ENCODE data around the gene MAD1L1. TPM values are rescaled to one million over a fixed set of nuclear protein-coding genes. Genes with fewer than 3 reads are reported as not detected.
A peak's percentile ranks its signal among the peaks of the same experiment; 100 is the strongest.
"Not testable (repeated sequence)": the region's sequence is repeated elsewhere in the genome, so short reads cannot be mapped to it uniquely, and the experiment has no call there.

Gene MAD1L1
- total RNA-seq, 2 donors from 2014 or later, result 39.5 to 79.4 TPM

- Mint-ChIP-seq H3K4me1 (ENCODE audit: low read depth in 2 of 2) (peaks cover 0 to 8% of the 10 kb centered on the region in 2 donors), H3K4me3 (no peak overlapping the region), H3K27ac (no peak overlapping the region), H3K36me3 (peaks cover 4% of the 10 kb centered on the region), H3K27me3 (peaks cover 0 to 10% of the 10 kb centered on the region in 2 donors), H3K9me3 (no peaks in the 10 kb centered on the region)
- ATAC-seq (peak in 1 of 2 donors; percentile 12), DNase-seq (ENCODE audit: low spot score) (no peak)
These were observed 252.9 kb downstream of the MAD1L1 start for GRCh38 chr7:1979591-1980560.

DNA sequence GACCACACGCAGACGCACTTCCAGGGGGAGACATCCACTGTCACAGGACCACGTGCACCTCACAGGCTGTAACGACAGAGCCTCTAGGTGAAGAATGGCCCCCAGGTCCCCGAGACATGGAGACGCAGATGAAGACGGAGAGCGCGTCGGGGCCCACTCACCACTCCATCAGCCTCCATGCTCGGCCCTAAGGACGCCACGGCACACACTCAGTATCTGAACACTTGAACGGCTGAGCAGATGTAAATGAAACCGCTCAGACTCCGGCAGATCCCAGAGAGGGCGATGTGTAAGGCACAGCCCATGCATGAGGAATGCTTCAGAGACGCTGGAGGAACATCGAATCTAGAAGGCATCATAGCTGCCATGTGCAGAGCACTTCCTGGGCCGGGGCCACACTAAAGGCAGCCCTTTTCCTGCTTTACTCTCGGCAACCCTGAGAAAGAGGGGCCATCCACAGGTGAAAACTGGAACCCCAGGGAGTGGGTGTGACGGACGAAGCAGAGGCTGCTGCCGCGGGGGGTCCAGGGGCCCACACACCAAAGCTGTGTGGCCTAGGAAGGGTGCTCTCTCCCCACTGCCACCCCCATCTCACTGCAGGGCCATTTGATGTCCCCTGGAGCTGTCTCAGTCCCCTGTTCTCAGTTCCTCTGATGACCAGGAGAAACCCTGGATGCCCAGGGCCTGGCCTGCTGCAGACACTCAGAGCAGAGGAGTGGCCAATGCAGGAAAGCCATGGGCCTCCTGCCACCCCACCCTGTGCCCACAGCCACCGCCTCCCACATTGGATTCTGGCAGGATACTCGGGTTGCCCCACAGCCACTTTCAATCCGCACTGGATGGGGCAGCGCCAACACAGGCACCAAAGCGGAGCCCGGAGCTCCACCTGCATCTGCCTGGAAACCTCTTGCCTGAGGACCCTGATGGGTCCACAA lies 253.8 kb downstream of the MAD1L1 start:
- Mint-ChIP-seq H3K4me3 (no peak overlapping the region), H3K36me3 (peaks cover 9% of the 10 kb centered on the region), H3K4me1 (ENCODE audit: low read depth in 2 of 2) (peaks cover 0 to 12% of the 10 kb centered on the region in 2 donors), H3K27ac (no peak overlapping the region), H3K9me3 (no peaks in the 10 kb centered on the region), H3K27me3 (peaks cover 0 to 17% of the 10 kb centered on the region in 2 donors)
- ATAC-seq (no peak), DNase-seq (ENCODE audit: low spot score) (no peak)

DNA sequence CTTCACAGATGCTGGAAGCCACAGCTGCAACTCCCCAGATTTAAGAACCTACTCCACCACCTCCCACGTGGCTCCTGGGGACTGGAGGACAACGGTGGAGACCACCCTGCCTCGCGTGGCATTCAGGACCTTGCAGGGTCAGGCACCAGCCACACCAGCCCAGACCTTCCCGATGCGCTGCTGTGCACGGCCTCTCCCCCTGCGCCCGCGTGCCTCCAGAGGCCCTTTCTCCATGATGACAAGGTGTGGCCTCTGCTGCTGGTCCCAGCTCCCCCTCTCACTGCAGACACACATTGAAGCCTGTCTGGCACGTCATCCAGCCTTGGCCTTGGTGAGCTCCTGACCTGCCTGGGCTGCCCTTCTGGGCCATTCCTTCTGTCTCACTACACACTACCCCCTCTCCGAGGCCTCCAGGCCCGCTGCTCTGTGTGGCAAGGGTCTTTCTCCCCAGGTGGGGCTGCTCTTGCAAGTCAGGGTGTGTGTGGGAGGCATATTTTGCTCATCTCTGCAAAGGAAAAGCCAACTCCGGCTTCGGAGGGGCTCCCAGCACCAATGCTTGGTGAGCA lies 254.8 kb downstream of the MAD1L1 start:
- H3K27ac Mint-ChIP-seq, result no peak overlapping the region
- H3K4me1 Mint-ChIP-seq (ENCODE audit: low read depth in 2 of 2), result peaks cover 1 to 16% of the 10 kb centered on the region in 2 donors
- H3K9me3 Mint-ChIP-seq, result no peaks in the 10 kb centered on the region
- no peak overlapping the region for H3K4me3 Mint-ChIP-seq
- DNase-seq (ENCODE audit: low spot score) (no peak), ATAC-seq (no peak)
- H3K36me3 Mint-ChIP-seq, result peaks cover 10% of the 10 kb centered on the region
- H3K27me3 Mint-ChIP-seq, result peaks cover 0 to 20% of the 10 kb centered on the region in 2 donors

DNA sequence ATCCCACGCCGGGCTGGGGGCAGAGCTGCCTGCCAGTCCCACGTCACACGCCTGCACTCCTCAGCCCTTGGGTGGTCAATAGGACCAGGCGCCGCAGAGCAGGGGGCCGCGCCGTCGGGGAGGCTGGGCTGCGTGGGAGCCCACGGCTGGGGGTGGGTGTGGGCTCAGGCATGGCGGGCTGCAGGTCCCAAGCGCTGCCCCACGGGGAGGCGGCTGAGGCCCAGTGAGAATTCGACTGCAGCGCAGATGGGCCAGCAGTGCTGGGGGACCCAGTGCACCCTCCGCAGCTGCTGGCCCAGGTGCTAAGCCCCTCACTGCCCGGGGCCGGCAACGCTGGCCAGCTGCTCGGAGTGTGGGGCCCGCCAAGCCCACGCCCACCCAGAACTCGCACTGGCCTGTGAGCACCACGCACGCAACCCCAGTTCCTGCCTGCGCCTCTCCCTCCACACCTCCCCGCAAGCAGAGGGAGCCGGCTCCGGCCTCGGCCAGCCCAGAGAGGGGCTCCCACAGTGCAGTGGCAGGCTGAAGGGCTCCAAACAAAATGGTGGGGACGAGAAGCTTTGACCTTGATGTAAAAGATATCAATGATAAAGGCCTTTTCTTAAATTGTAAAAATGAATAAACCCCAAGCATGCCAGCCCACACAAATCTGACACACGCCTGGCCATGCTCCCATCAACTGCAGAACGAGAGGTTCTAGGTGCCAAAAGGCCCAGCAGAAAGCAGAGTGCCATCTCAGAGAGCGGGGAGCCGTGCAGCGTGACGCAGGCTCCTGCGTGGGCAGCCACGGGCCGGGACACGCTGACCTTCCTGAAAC lies 255.5 kb downstream of the MAD1L1 start:
- Mint-ChIP-seq H3K9me3 (no peaks in the 10 kb centered on the region), H3K27ac (no peak overlapping the region), H3K4me3 (no peak overlapping the region), H3K4me1 (ENCODE audit: low read depth in 2 of 2) (peaks cover 8 to 21% of the 10 kb centered on the region in 2 donors), H3K36me3 (peaks cover 15% of the 10 kb centered on the region), H3K27me3 (peaks cover 0 to 20% of the 10 kb centered on the region in 2 donors)
- DNase-seq (ENCODE audit: low spot score) (no peak), ATAC-seq (no peak)

DNA sequence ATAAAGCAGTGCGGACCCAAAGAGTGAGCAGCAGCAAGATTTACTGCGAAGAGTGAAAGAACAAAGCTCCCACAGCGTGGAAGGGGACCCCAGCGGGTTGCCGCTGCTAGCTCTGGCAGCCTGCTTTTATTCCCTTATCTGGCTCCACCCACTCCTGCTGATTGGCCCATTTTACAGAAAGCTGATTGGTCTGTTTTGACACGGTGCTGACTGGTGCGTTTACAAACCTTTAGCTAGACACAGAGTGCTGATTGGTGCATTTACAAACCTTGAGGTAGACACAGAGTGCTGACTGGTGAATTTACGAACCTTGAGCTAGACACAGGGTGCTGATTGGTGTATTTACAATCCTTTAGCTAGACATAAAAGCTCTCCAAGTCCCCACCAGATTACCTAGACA lies 256.2 kb downstream of the MAD1L1 start:
- not testable (repeated sequence) for H3K4me3 Mint-ChIP-seq; H3K9me3 Mint-ChIP-seq; H3K27ac Mint-ChIP-seq; DNase-seq (ENCODE audit: low spot score); ATAC-seq
- Mint-ChIP-seq H3K27me3 (peaks cover 0 to 20% of the 10 kb centered on the region in 2 donors), H3K36me3 (peaks cover 15% of the 10 kb centered on the region), H3K4me1 (ENCODE audit: low read depth in 2 of 2) (peaks cover 16 to 27% of the 10 kb centered on the region in 2 donors)

GRCh38 chr7:1975581-1975980 lies 257.2 kb downstream of the MAD1L1 start:
- no peak overlapping the region for H3K4me3 Mint-ChIP-seq
- DNase-seq (ENCODE audit: low spot score), result no peak
- no peak overlapping the region for H3K27ac Mint-ChIP-seq

GRCh38 chr7:1975179-1975578 lies 257.6 kb downstream of the MAD1L1 start:
- H3K36me3 Mint-ChIP-seq, result peaks cover 15% of the 10 kb centered on the region
- H3K27me3 Mint-ChIP-seq, result peaks cover 0 to 18% of the 10 kb centered on the region in 2 donors
- no peak for DNase-seq (ENCODE audit: low spot score)
- peaks cover 17 to 30% of the 10 kb centered on the region in 2 donors for H3K4me1 Mint-ChIP-seq (ENCODE audit: low read depth in 2 of 2)
- no peak for ATAC-seq
- H3K4me3 Mint-ChIP-seq, result no peak overlapping the region
- no peaks in the 10 kb centered on the region for H3K9me3 Mint-ChIP-seq
- no peak overlapping the region for H3K27ac Mint-ChIP-seq

More at GRCh38 chr7:1975581-1975980, 257.2 kb downstream of the MAD1L1 start:
- Mint-ChIP-seq H3K9me3 (no peaks in the 10 kb centered on the region), H3K27me3 (peaks cover 0 to 18% of the 10 kb centered on the region in 2 donors), H3K36me3 (peaks cover 15% of the 10 kb centered on the region), H3K4me1 (ENCODE audit: low read depth in 2 of 2) (peaks cover 17 to 30% of the 10 kb centered on the region in 2 donors)
- ATAC-seq, result no peak

- H3K9me3 Mint-ChIP-seq, result no peaks in the 10 kb centered on the region
- ATAC-seq, result no peak
- peaks cover 23 to 34% of the 10 kb centered on the region in 2 donors for H3K4me1 Mint-ChIP-seq (ENCODE audit: low read depth in 2 of 2)
- H3K27me3 Mint-ChIP-seq, result peaks cover 5 to 23% of the 10 kb centered on the region in 2 donors
- H3K4me3 Mint-ChIP-seq, result no peak overlapping the region
- no peak for DNase-seq (ENCODE audit: low spot score)
- peaks cover 20% of the 10 kb centered on the region for H3K36me3 Mint-ChIP-seq
- no peak overlapping the region for H3K27ac Mint-ChIP-seq
These were observed 258.2 kb downstream of the MAD1L1 start for GRCh38 chr7:1974290-1975101.

- H3K27ac Mint-ChIP-seq, result no peak overlapping the region
- H3K4me3 Mint-ChIP-seq, result peak overlapping the region; percentile 36
- ATAC-seq, result no peak
- peaks cover 7 to 25% of the 10 kb centered on the region in 2 donors for H3K27me3 Mint-ChIP-seq
- peaks cover 25 to 37% of the 10 kb centered on the region in 2 donors for H3K4me1 Mint-ChIP-seq (ENCODE audit: low read depth in 2 of 2)
- H3K36me3 Mint-ChIP-seq, result peaks cover 22% of the 10 kb centered on the region
- DNase-seq (ENCODE audit: low spot score), result no peak
- no peaks in the 10 kb centered on the region for H3K9me3 Mint-ChIP-seq
These were observed 259.2 kb downstream of the MAD1L1 start for GRCh38 chr7:1973321-1974251.

GRCh38 chr7:1972744-1973143 lies 260.0 kb downstream of the MAD1L1 start:
- DNase-seq (ENCODE audit: low spot score), result no peak
- ATAC-seq, result no peak
- peaks cover 7 to 23% of the 10 kb centered on the region in 2 donors for H3K27me3 Mint-ChIP-seq
- peaks cover 25 to 33% of the 10 kb centered on the region in 2 donors for H3K4me1 Mint-ChIP-seq (ENCODE audit: low read depth in 2 of 2)
- H3K9me3 Mint-ChIP-seq, result no peaks in the 10 kb centered on the region
- H3K4me3 Mint-ChIP-seq, result peak overlapping the region; percentile 36
- H3K36me3 Mint-ChIP-seq, result peaks cover 22% of the 10 kb centered on the region
- H3K27ac Mint-ChIP-seq, result no peak overlapping the region

- Mint-ChIP-seq H3K36me3 (peaks cover 27% of the 10 kb centered on the region), H3K27me3 (peaks cover 13 to 30% of the 10 kb centered on the region in 2 donors), H3K9me3 (no peaks in the 10 kb centered on the region), H3K4me3 (peak overlapping the region; percentile 15), H3K4me1 (ENCODE audit: low read depth in 2 of 2) (peaks cover 31 to 33% of the 10 kb centered on the region in 2 donors), H3K27ac (no peak overlapping the region)
- DNase-seq (ENCODE audit: low spot score) (no peak), ATAC-seq (no peak)
These were observed 260.6 kb downstream of the MAD1L1 start for GRCh38 chr7:1971946-1972654.
